Fibroblast of mammary gland (primary cell): Measurements from ENCODE around the gene SCN8A.

Experiments used
- DNase-seq: peaks from one replicate; pipeline ENCODE4 v3.0.0-alpha.2; 2010; ENCODE audit warnings: low read depth
- H3K4me3 ChIP-seq: 2 replicates; pipeline ENCODE4 v1.5.1; 2011; ENCODE audit warnings: low read depth, mild to moderate bottlenecking, low read length, moderate library complexity; ENCODE audit not compliant: control insufficient read depth
- CTCF ChIP-seq: conservative IDR thresholded peaks from 2 replicates; pipeline ENCODE4 v1.5.1; 2011; ENCODE audit warnings: low read depth, low read length, inconsistent platforms; ENCODE audit not compliant: control insufficient read depth, insufficient read depth

The SCN8A gene

GRCh38 chr12:51666696-51667095 lies 75.7 kb downstream of the SCN8A start:
- peak; percentile 16 for DNase-seq
- H3K4me3 ChIP-seq: no peak overlapping the region
- TF ChIP-seq CTCF: no peak

GRCh38 chr12:51667269-51667668 lies 76.2 kb downstream of the SCN8A start:
- no peak overlapping the region for H3K4me3 ChIP-seq
- TF ChIP-seq CTCF: no peak
- no peak for DNase-seq

DNA sequence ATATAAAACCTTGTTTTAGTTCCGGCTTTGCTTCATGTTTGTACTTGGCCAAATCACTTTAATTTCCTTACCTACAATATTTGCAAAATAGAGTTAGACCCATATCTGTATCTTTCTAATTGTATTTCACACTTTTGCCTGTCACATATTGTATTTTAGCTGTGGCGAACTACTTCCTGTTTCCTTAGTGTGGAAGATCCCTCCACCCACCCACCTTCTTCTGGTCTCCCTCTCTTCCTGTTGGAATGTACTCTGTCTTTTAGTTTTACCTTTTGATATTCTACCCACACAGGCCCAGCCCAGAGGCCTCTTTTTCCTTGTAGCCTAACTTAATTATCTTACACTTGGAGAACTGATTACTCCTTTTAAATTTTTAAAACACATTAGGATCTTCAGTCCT lies 78.2 kb downstream of the SCN8A start:
- H3K4me3 ChIP-seq: no peak overlapping the region
- TF ChIP-seq CTCF: no peak

DNA sequence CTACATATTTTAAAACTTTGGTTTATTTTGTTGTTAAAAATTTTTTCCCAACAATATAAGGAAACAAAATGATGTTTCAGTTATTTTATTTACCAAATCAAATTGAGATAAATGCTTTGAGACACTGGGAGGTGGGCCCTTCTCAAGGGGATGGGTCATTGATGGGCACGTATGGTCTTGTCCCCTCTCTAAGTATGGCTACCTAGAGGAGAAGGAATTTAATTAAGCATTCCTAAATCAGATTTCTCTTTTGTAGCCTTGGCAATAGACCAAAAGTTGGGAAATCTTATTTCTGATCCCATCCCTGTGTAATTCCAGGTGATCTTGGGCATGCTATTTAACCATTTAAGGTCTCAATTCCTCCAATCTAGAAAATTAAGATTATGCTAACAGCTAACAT lies 79.0 kb downstream of the SCN8A start:
- no peak for DNase-seq
- no peak for TF ChIP-seq CTCF

More for the DNA sequence above, 78.2 kb downstream of the SCN8A start:
- no peak for DNase-seq

GRCh38 chr12:51672334-51672733 lies 81.3 kb downstream of the SCN8A start:
- DNase-seq: peak; percentile 27
- H3K4me3 ChIP-seq: no peak overlapping the region
- no peak for TF ChIP-seq CTCF

More for the DNA sequence above, 79.0 kb downstream of the SCN8A start:
- H3K4me3 ChIP-seq: no peak overlapping the region

- DNase-seq: no peak
- TF ChIP-seq CTCF: no peak
- H3K4me3 ChIP-seq: no peak overlapping the region
Measured at GRCh38 chr12:51675071-51675803, 84.2 kb downstream of the SCN8A start.
